ENCODE measurements around the gene PRICKLE2.

DNA sequence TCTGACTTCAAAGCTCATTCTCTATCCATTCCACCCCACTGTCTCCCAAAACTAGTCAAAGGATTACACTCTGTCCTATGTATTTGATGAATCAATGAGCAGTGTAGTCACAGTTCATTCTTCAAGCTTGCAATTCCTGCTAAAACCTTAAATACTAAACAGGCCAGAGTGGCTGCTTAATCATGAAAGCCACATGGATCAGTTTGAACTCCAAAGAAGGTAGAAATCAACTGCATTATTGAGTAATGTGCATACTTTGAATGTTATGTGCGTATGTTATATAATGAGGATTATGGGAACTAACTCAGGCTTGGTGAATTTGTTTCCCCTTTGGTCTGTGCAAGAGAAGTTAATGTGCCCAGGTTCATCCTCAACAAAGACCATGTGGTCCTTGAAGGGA is 45.4 kb downstream of the PRICKLE2 start:
- TF ChIP-seq, protein P1, sequence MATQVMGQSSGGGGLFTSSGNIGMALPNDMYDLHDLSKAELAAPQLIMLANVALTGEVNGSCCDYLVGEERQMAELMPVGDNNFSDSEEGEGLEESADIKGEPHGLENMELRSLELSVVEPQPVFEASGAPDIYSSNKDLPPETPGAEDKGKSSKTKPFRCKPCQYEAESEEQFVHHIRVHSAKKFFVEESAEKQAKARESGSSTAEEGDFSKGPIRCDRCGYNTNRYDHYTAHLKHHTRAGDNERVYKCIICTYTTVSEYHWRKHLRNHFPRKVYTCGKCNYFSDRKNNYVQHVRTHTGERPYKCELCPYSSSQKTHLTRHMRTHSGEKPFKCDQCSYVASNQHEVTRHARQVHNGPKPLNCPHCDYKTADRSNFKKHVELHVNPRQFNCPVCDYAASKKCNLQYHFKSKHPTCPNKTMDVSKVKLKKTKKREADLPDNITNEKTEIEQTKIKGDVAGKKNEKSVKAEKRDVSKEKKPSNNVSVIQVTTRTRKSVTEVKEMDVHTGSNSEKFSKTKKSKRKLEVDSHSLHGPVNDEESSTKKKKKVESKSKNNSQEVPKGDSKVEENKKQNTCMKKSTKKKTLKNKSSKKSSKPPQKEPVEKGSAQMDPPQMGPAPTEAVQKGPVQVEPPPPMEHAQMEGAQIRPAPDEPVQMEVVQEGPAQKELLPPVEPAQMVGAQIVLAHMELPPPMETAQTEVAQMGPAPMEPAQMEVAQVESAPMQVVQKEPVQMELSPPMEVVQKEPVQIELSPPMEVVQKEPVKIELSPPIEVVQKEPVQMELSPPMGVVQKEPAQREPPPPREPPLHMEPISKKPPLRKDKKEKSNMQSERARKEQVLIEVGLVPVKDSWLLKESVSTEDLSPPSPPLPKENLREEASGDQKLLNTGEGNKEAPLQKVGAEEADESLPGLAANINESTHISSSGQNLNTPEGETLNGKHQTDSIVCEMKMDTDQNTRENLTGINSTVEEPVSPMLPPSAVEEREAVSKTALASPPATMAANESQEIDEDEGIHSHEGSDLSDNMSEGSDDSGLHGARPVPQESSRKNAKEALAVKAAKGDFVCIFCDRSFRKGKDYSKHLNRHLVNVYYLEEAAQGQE (IDR thresholded peaks at IDR 0.05; ENCODE audit: unreplicated experiment), result no peak
- TF ChIP-seq, protein P2, sequence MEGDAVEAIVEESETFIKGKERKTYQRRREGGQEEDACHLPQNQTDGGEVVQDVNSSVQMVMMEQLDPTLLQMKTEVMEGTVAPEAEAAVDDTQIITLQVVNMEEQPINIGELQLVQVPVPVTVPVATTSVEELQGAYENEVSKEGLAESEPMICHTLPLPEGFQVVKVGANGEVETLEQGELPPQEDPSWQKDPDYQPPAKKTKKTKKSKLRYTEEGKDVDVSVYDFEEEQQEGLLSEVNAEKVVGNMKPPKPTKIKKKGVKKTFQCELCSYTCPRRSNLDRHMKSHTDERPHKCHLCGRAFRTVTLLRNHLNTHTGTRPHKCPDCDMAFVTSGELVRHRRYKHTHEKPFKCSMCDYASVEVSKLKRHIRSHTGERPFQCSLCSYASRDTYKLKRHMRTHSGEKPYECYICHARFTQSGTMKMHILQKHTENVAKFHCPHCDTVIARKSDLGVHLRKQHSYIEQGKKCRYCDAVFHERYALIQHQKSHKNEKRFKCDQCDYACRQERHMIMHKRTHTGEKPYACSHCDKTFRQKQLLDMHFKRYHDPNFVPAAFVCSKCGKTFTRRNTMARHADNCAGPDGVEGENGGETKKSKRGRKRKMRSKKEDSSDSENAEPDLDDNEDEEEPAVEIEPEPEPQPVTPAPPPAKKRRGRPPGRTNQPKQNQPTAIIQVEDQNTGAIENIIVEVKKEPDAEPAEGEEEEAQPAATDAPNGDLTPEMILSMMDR (conservative IDR thresholded peaks at IDR 0.05; ENCODE audit: low read depth in 2 of 2), result no peak
- TF ChIP-seq EZH2 (IDR thresholded peaks at IDR 0.05; ENCODE audit: low read depth, unreplicated experiment), result no peak
- no peak for TF ChIP-seq ZNF331 (CRISPR knock-in tag; IDR thresholded peaks at IDR 0.05; ENCODE audit: low read depth)

All from GM23338 (cell line).